ENCODE results near the gene SYCP3.

SYCP3 gene

DNA sequence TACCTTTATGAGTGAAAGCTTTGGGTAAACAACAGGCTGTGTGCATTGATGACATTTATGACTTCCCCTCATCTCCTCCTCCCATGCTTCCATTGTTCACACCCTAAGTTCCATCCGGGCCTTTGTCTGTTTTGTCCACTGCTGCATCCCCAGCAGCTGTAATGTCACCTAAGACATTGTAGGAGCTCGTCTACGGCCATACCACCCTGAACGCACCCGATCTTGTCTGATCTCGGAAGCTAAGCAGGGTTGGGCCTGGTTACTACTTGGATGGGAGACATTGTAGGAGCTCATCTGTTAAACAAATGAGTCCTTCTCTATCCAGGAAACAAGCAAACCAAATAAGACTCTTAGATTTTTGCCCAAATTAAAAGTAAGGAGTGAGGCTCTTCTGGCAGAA, 40.4 kb upstream of the SYCP3 start:
- Histone ChIP-seq H2AK5ac (ENCODE audit: low read length, severe bottlenecking) (no peak overlapping the region), H3K36me3 (ENCODE audit: control insufficient read depth in 1 of 2, insufficient read depth in 2 of 2, low read depth in 1 of 2, low read length in 2 of 2) (peaks cover 13 to 52% of the 10 kb centered on the region in 2 experiments), H3K27ac (ENCODE audit: low read length, poor library complexity, severe bottlenecking) (no peak overlapping the region), H2BK12ac (ENCODE audit: low read length in 2 of 2) (no peak overlapping the region), H3K4me3 (ENCODE audit: insufficient read depth in 1 of 2, low read depth in 1 of 2, low read length in 2 of 2) (no peak overlapping the region), H3K4me1 (ENCODE audit: control insufficient read depth, insufficient read depth, low read depth, low read length) (peaks cover 2% of the 10 kb centered on the region), H3K18ac (ENCODE audit: low read depth in 1 of 2, low read length in 2 of 2) (no peak overlapping the region), H3K4me2 (ENCODE audit: low read length, poor library complexity, severe bottlenecking) (no peak overlapping the region), H3K79me1 (replicated peaks; ENCODE audit: low read length, poor library complexity, severe bottlenecking) (peaks cover 2% of the 10 kb centered on the region), H2BK15ac (ENCODE audit: low read depth, poor library complexity, severe bottlenecking) (no peak overlapping the region), H3K4ac (ENCODE audit: low read depth in 1 of 2, low read length in 2 of 2) (no peak overlapping the region), H3K14ac (ENCODE audit: low read length in 2 of 2) (no peak overlapping the region), H4K91ac (ENCODE audit: low read length) (no peak overlapping the region), H4K8ac (ENCODE audit: low read length) (no peak overlapping the region), H3K27me3 (ENCODE audit: control insufficient read depth in 1 of 2, insufficient read depth in 1 of 2, low read length in 2 of 2) (no peaks in the 10 kb centered on the region), H2BK120ac (ENCODE audit: low read depth, low read length) (no peak overlapping the region), H3K9ac (ENCODE audit: low read length) (no peak overlapping the region), H2AFZ (ENCODE audit: low read depth, low read length) (no peak overlapping the region), H3K9me3 (ENCODE audit: control insufficient read depth, low read length) (no peaks in the 10 kb centered on the region), H3K23ac (ENCODE audit: low read length in 2 of 2) (no peak overlapping the region), H2BK5ac (ENCODE audit: low read depth, low read length, poor library complexity, severe bottlenecking) (no peak overlapping the region)
- WGBS = 94% methylated on average over 6 of the region's 6 CpGs
- no peak for DNase-seq

DNA sequence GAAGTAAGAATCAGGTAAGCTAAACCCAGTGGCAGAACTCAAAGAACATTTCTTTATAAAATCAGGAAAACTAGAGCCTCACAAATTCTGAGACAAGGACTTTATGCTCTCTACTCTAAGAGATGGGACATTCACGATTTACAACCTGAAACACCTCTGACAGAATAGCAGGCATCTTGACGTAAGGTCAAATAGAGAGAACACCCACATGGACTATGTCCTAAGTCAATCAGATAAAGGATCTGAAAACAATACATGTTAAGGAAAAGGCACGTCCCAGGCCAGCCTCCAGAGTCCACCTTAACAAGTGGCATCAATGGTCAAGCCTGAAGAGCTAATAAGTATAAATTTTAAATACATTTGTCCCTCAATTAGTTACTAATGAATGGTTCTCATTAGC, 39.9 kb upstream of the SYCP3 start:
- Histone ChIP-seq H3K4ac (ENCODE audit: low read depth in 1 of 2, low read length in 2 of 2) (no peak overlapping the region), H4K91ac (ENCODE audit: low read length) (no peak overlapping the region), H3K23ac (ENCODE audit: low read length in 2 of 2) (no peak overlapping the region), H3K14ac (ENCODE audit: low read length in 2 of 2) (no peak overlapping the region), H2AFZ (ENCODE audit: low read depth, low read length) (no peak overlapping the region), H4K8ac (ENCODE audit: low read length) (no peak overlapping the region), H3K4me1 (ENCODE audit: control insufficient read depth, insufficient read depth, low read depth, low read length) (peaks cover 2% of the 10 kb centered on the region), H3K27me3 (ENCODE audit: control insufficient read depth in 1 of 2, insufficient read depth in 1 of 2, low read length in 2 of 2) (no peaks in the 10 kb centered on the region), H2BK120ac (ENCODE audit: low read depth, low read length) (no peak overlapping the region), H3K9me3 (ENCODE audit: control insufficient read depth, low read length) (no peaks in the 10 kb centered on the region), H3K27ac (ENCODE audit: low read length, poor library complexity, severe bottlenecking) (no peak overlapping the region), H3K79me1 (replicated peaks; ENCODE audit: low read length, poor library complexity, severe bottlenecking) (peaks cover 2% of the 10 kb centered on the region), H3K36me3 (ENCODE audit: control insufficient read depth in 1 of 2, insufficient read depth in 2 of 2, low read depth in 1 of 2, low read length in 2 of 2) (peaks cover 13 to 48% of the 10 kb centered on the region in 2 experiments), H3K18ac (ENCODE audit: low read depth in 1 of 2, low read length in 2 of 2) (no peak overlapping the region), H2BK5ac (ENCODE audit: low read depth, low read length, poor library complexity, severe bottlenecking) (no peak overlapping the region), H3K4me3 (ENCODE audit: insufficient read depth in 1 of 2, low read depth in 1 of 2, low read length in 2 of 2) (no peak overlapping the region), H2AK5ac (ENCODE audit: low read length, severe bottlenecking) (no peak overlapping the region), H2BK15ac (ENCODE audit: low read depth, poor library complexity, severe bottlenecking) (no peak overlapping the region), H2BK12ac (ENCODE audit: low read length in 2 of 2) (no peak overlapping the region), H3K9ac (ENCODE audit: low read length) (no peak overlapping the region), H3K4me2 (ENCODE audit: low read length, poor library complexity, severe bottlenecking) (no peak overlapping the region)
- WGBS = 94% methylated on average over 2 of the region's 3 CpGs
- DNase-seq = no peak

DNA sequence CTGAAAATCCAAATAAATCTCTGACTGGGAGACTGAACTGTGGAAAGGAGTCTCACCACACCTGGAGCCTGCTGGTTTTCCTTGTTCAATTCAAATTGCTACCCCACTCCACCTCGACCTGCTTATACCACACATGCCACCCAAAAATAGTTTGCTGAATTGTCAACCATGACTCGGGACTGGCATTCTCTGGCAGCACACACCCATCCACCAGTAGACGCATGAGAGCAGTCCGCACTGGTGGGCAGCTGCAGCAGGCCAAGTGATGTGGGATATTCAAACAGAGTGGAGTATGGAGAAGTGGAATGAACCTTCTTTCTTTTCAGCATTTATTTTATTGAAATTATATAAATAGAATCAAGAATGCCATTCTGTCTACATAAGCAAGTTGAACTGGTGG, 38.7 kb upstream of the SYCP3 start:
- Histone ChIP-seq H3K4me2 (ENCODE audit: low read length, poor library complexity, severe bottlenecking) (no peak overlapping the region), H2BK12ac (ENCODE audit: low read length in 2 of 2) (no peak overlapping the region), H2AFZ (ENCODE audit: low read depth, low read length) (no peak overlapping the region), H3K36me3 (ENCODE audit: control insufficient read depth in 1 of 2, insufficient read depth in 2 of 2, low read depth in 1 of 2, low read length in 2 of 2) (peaks cover 16 to 48% of the 10 kb centered on the region in 2 experiments), H3K23ac (ENCODE audit: low read length in 2 of 2) (no peak overlapping the region), H3K27me3 (ENCODE audit: control insufficient read depth in 1 of 2, insufficient read depth in 1 of 2, low read length in 2 of 2) (no peaks in the 10 kb centered on the region), H3K14ac (ENCODE audit: low read length in 2 of 2) (no peak overlapping the region), H3K9ac (ENCODE audit: low read length) (no peak overlapping the region), H3K18ac (ENCODE audit: low read depth in 1 of 2, low read length in 2 of 2) (no peak overlapping the region), H2BK15ac (ENCODE audit: low read depth, poor library complexity, severe bottlenecking) (no peak overlapping the region), H4K8ac (ENCODE audit: low read length) (no peak overlapping the region), H3K27ac (ENCODE audit: low read length, poor library complexity, severe bottlenecking) (no peak overlapping the region), H3K4me1 (ENCODE audit: control insufficient read depth, insufficient read depth, low read depth, low read length) (peaks cover 2% of the 10 kb centered on the region), H3K9me3 (ENCODE audit: control insufficient read depth, low read length) (no peaks in the 10 kb centered on the region), H2BK5ac (ENCODE audit: low read depth, low read length, poor library complexity, severe bottlenecking) (no peak overlapping the region), H3K4me3 (ENCODE audit: insufficient read depth in 1 of 2, low read depth in 1 of 2, low read length in 2 of 2) (no peak overlapping the region), H3K79me1 (replicated peaks; ENCODE audit: low read length, poor library complexity, severe bottlenecking) (peaks cover 2% of the 10 kb centered on the region), H2AK5ac (ENCODE audit: low read length, severe bottlenecking) (no peak overlapping the region), H4K91ac (ENCODE audit: low read length) (no peak overlapping the region), H2BK120ac (ENCODE audit: low read depth, low read length) (no peak overlapping the region), H3K4ac (ENCODE audit: low read depth in 1 of 2, low read length in 2 of 2) (no peak overlapping the region)
- no peak for DNase-seq
- 33% methylated on average over 1 of the region's 4 CpGs for WGBS

DNA sequence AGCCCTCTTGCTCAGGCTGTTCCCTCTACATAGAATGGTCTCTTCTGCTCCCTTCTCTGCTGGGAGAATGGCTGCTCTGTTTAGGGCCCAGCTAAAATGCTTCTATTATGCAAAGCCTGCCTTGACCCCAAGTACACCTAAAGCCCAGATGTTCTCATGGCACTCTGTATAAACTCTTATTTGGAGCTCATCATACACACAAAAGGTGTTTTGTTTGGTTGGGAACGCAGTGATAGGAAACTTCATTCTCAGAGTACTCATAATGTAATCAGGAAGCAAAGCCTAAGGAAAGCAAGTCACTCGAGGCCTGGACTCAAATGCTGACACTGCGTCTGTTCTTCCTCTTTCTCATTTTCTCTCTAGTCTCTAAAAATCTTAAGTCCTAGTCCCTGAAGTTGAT, 38.2 kb upstream of the SYCP3 start:
- H3K79me1 ChIP-seq (replicated peaks; ENCODE audit: low read length, poor library complexity, severe bottlenecking) = peaks cover 2% of the 10 kb centered on the region
- DNase-seq = no peak
- no peak overlapping the region for H2AFZ ChIP-seq (ENCODE audit: low read depth, low read length)
- 56% methylated on average over 2 of the region's 3 CpGs for WGBS
- no peak overlapping the region for H2AK5ac ChIP-seq (ENCODE audit: low read length, severe bottlenecking)
- H4K91ac ChIP-seq (ENCODE audit: low read length) = no peak overlapping the region
- no peak overlapping the region for H4K8ac ChIP-seq (ENCODE audit: low read length)
- no peak overlapping the region for H3K4ac ChIP-seq (ENCODE audit: low read depth in 1 of 2, low read length in 2 of 2)
- H3K4me2 ChIP-seq (ENCODE audit: low read length, poor library complexity, severe bottlenecking) = no peak overlapping the region
- no peak overlapping the region for H2BK120ac ChIP-seq (ENCODE audit: low read depth, low read length)
- H3K27me3 ChIP-seq (ENCODE audit: control insufficient read depth in 1 of 2, insufficient read depth in 1 of 2, low read length in 2 of 2) = no peaks in the 10 kb centered on the region
- no peaks in the 10 kb centered on the region for H3K4me1 ChIP-seq (ENCODE audit: control insufficient read depth, insufficient read depth, low read depth, low read length)
- no peak overlapping the region for H3K14ac ChIP-seq (ENCODE audit: low read length in 2 of 2)
- no peaks in the 10 kb centered on the region for H3K9me3 ChIP-seq (ENCODE audit: control insufficient read depth, low read length)
- H3K27ac ChIP-seq (ENCODE audit: low read length, poor library complexity, severe bottlenecking) = no peak overlapping the region
- H2BK15ac ChIP-seq (ENCODE audit: low read depth, poor library complexity, severe bottlenecking) = no peak overlapping the region
- H3K9ac ChIP-seq (ENCODE audit: low read length) = no peak overlapping the region
- H2BK12ac ChIP-seq (ENCODE audit: low read length in 2 of 2) = no peak overlapping the region
- no peak overlapping the region for H2BK5ac ChIP-seq (ENCODE audit: low read depth, low read length, poor library complexity, severe bottlenecking)
- H3K23ac ChIP-seq (ENCODE audit: low read length in 2 of 2) = no peak overlapping the region
- H3K18ac ChIP-seq (ENCODE audit: low read depth in 1 of 2, low read length in 2 of 2) = no peak overlapping the region
- no peak overlapping the region for H3K4me3 ChIP-seq (ENCODE audit: insufficient read depth in 1 of 2, low read depth in 1 of 2, low read length in 2 of 2)
- peaks cover 19 to 50% of the 10 kb centered on the region in 2 experiments for H3K36me3 ChIP-seq (ENCODE audit: control insufficient read depth in 1 of 2, insufficient read depth in 2 of 2, low read depth in 1 of 2, low read length in 2 of 2)
